ENCODE results near the gene CENATAC. TPM values are rescaled to one million over a fixed set of nuclear protein-coding genes. Genes with fewer than 3 reads are reported as not detected.

CENATAC gene
- total and polyA plus RNA-seq, 9 of the 15 experiments (the other 6 are each of a cell fraction or from before 2014, with no cell fraction given) = 2.4 to 25.5 (median 13.7) TPM

- Histone ChIP-seq H3K9me1 (ENCODE audit: control insufficient read depth, insufficient read depth, low read length) (no peaks in the 10 kb centered on the region), H2AFZ (ENCODE audit: low read depth, low read length) (no peak overlapping the region), H3K79me2 (ENCODE audit: control insufficient read depth, insufficient read depth, low read length) (no peaks in the 10 kb centered on the region), H4K20me1 (replicated peaks; ENCODE audit: control insufficient read depth, insufficient read depth, low read length) (no peaks in the 10 kb centered on the region), H3K9me3 (replicated peaks; ENCODE audit: control insufficient read depth, insufficient read depth, low read depth, low read length) (no peaks in the 10 kb centered on the region), H3K4me1 (replicated peaks in 1 of 2; ENCODE audit: control insufficient read depth in 2 of 2, insufficient read depth in 2 of 2, low read length in 2 of 2) (peaks cover 15 to 16% of the 10 kb centered on the region in 2 experiments; a peak in 4 of 5 replicates), H3K27ac (ENCODE audit: extremely low read depth, low read depth, low read length) (no peak overlapping the region), H3K27me3 (ENCODE audit: control insufficient read depth in 2 of 2, insufficient read depth in 2 of 2, low read length in 2 of 2) (no peaks in the 10 kb centered on the region), H3K4me2 (ENCODE audit: insufficient read depth, low read length) (no peak overlapping the region), H3K36me3 (ENCODE audit: control insufficient read depth, insufficient read depth, low read length) (no peaks in the 10 kb centered on the region), H3K9ac (ENCODE audit: insufficient read depth in 1 of 2, low read depth in 2 of 2, low read length in 2 of 2) (no peak overlapping the region), H3K4me3 (no peak overlapping the region)
- POLR2A ChIA-PET = no interaction called here
- CTCF ChIA-PET (ENCODE audit: low intra/inter-chr PET ratio) = no interaction called here
- intact Hi-C loops (cut with micrococcal nuclease) (no loop called here), in situ Hi-C loops (cut with MboI) (no loop called here)
- DNase-seq (ENCODE audit: extremely low read depth in 1 of 4, low spot score in 3 of 4) (peak in 2 of 4 experiments; percentile 37 to 40), ATAC-seq (no peak), FAIRE-seq (no peak)
- 30% methylated on average over 15 of the region's 15 CpGs for WGBS (ENCODE audit: insufficient coverage, low coverage, missing lambda C conversion rate)
- BruUV-seq (replicated peaks) = no TSS peak
- no peak for TF ChIP-seq HDAC1 (IDR thresholded peaks at IDR 0.05)
- TF ChIP-seq PHB (CRISPR knock-in tag; IDR thresholded peaks at IDR 0.05) = no peak
- TF ChIP-seq SOX6 (IDR thresholded peaks at IDR 0.05) = no peak
- 0 out of 4 replicates have a peak, but pooled peaks of 1 of the 2 experiments have one; percentile 15 for TF ChIP-seq KDM1A (IDR thresholded peaks at IDR 0.05)
- TF ChIP-seq ZNF184 (CRISPR knock-in tag; IDR thresholded peaks at IDR 0.05) = no peak
- TF ChIP-seq CBX5 (IDR thresholded peaks at IDR 0.05; ENCODE audit: borderline replicate concordance, low read depth) = no peak
- TF ChIP-seq ATF1 (CRISPR knock-in tag; IDR thresholded peaks at IDR 0.05) = no peak
- TF ChIP-seq ATF1 (tag; IDR thresholded peaks at IDR 0.05) = no peak
- peak; percentile 96 for TF ChIP-seq NFIC (IDR thresholded peaks at IDR 0.05)
- TF ChIP-seq, protein P1, sequence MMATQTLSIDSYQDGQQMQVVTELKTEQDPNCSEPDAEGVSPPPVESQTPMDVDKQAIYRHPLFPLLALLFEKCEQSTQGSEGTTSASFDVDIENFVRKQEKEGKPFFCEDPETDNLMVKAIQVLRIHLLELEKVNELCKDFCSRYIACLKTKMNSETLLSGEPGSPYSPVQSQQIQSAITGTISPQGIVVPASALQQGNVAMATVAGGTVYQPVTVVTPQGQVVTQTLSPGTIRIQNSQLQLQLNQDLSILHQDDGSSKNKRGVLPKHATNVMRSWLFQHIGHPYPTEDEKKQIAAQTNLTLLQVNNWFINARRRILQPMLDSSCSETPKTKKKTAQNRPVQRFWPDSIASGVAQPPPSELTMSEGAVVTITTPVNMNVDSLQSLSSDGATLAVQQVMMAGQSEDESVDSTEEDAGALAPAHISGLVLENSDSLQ (IDR thresholded peaks at IDR 0.05) = peak; percentile 73
- no peak for TF ChIP-seq ZNF239 (CRISPR knock-in tag; IDR thresholded peaks at IDR 0.05)
- no peak for TF ChIP-seq SMARCB1 (IDR thresholded peaks at IDR 0.05; ENCODE audit: insufficient read length, low read depth)
- no peak for TF ChIP-seq ZNF263 (CRISPR knock-in tag; IDR thresholded peaks at IDR 0.05; ENCODE audit: borderline replicate concordance)
- TF ChIP-seq KAT7 (CRISPR knock-in tag; IDR thresholded peaks at IDR 0.05; ENCODE audit: borderline replicate concordance) = no peak
- TF ChIP-seq ZFP36 (IDR thresholded peaks at IDR 0.05; ENCODE audit: low read depth, low read length, partially characterized antibody) = no peak
- no peak for TF ChIP-seq ZNF778 (CRISPR knock-in tag; IDR thresholded peaks at IDR 0.05)
- no peak for TF ChIP-seq ZNF165 (CRISPR knock-in tag; IDR thresholded peaks at IDR 0.05; ENCODE audit: borderline replicate concordance)
- no peak for TF ChIP-seq L3MBTL2 (IDR thresholded peaks at IDR 0.05)
- TF ChIP-seq, protein P2, sequence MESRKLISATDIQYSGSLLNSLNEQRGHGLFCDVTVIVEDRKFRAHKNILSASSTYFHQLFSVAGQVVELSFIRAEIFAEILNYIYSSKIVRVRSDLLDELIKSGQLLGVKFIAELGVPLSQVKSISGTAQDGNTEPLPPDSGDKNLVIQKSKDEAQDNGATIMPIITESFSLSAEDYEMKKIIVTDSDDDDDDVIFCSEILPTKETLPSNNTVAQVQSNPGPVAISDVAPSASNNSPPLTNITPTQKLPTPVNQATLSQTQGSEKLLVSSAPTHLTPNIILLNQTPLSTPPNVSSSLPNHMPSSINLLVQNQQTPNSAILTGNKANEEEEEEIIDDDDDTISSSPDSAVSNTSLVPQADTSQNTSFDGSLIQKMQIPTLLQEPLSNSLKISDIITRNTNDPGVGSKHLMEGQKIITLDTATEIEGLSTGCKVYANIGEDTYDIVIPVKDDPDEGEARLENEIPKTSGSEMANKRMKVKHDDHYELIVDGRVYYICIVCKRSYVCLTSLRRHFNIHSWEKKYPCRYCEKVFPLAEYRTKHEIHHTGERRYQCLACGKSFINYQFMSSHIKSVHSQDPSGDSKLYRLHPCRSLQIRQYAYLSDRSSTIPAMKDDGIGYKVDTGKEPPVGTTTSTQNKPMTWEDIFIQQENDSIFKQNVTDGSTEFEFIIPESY (CRISPR knock-in tag; IDR thresholded peaks at IDR 0.05) = 0 out of 2 replicates have a peak, but pooled peaks have one; percentile 44
- no peak for TF ChIP-seq NELFE (IDR thresholded peaks at IDR 0.05; ENCODE audit: insufficient read depth, insufficient read length)
Measured at GRCh38 chr11:118975771-118976709, 21.9 kb upstream of the CENATAC start.
